NCI-H1436 treated with DMSO at 0.1 percent for 48 hours (cell line): ENCODE data around the gene SLC6A8.

ENCODE experiments used
- DNase-seq: peaks from one replicate; lab custom pipeline; 2025; lab: John Stamatoyannopoulos, UW

Gene SLC6A8

GRCh38 chrX:153648358-153649177 is 39.2 kb upstream of the SLC6A8 start:
- no peak for DNase-seq

- DNase-seq = no peak
These were observed 38.4 kb upstream of the SLC6A8 start for GRCh38 chrX:153649178-153649914.

GRCh38 chrX:153649915-153650782 is 37.6 kb upstream of the SLC6A8 start:
- no peak for DNase-seq

GRCh38 chrX:153650959-153651358 is 36.8 kb upstream of the SLC6A8 start:
- DNase-seq = no peak

- DNase-seq = no peak
These were observed 36.1 kb upstream of the SLC6A8 start for GRCh38 chrX:153651540-153652079.

GRCh38 chrX:153653556-153653955 is 34.2 kb upstream of the SLC6A8 start:
- DNase-seq = no peak

- DNase-seq = no peak
These were observed 30.6 kb upstream of the SLC6A8 start for GRCh38 chrX:153657161-153657560.

GRCh38 chrX:153659268-153659667 is 28.5 kb upstream of the SLC6A8 start:
- no peak for DNase-seq

- DNase-seq = no peak
These were observed 25.5 kb upstream of the SLC6A8 start for GRCh38 chrX:153662266-153662665.

- no peak for DNase-seq
These were observed 21.9 kb upstream of the SLC6A8 start for GRCh38 chrX:153665726-153666306.

- no peak for DNase-seq
These were observed 20.3 kb upstream of the SLC6A8 start for GRCh38 chrX:153667281-153667955.

- peak; percentile 1 for DNase-seq
These were observed 19.8 kb upstream of the SLC6A8 start for GRCh38 chrX:153667956-153668396.

- DNase-seq = no peak
These were observed 19.1 kb upstream of the SLC6A8 start for GRCh38 chrX:153668423-153669173.

GRCh38 chrX:153669174-153669890 is 18.4 kb upstream of the SLC6A8 start:
- DNase-seq = no peak

GRCh38 chrX:153669901-153670731 is 17.6 kb upstream of the SLC6A8 start:
- no peak for DNase-seq

- DNase-seq = no peak
These were observed 16.8 kb upstream of the SLC6A8 start for GRCh38 chrX:153670748-153671588.

- DNase-seq = no peak
These were observed 15.9 kb upstream of the SLC6A8 start for GRCh38 chrX:153671589-153672530.
